Astrocyte (in vitro differentiated cells and primary cell): Measurements from ENCODE around the gene KLF15. TPM values are rescaled to one million over a fixed set of nuclear protein-coding genes. Genes with fewer than 3 reads are reported as not detected.

Experiments used
- DNase-seq: peaks from one replicate; pipeline ENCODE4 v3.0.0-alpha.2; 2010; ENCODE audit warnings: low read depth
- FAIRE-seq: peaks from 2 replicates; lab custom pipeline; 2011; peaks lifted over from hg19 to GRCh38; lab: Jason Lieb, UNC
- H2AFZ ChIP-seq: 2 replicates; pipeline ENCODE4 v1.6.0; 2012; ENCODE audit warnings: low read depth, low read length, inconsistent platforms
- H3K27ac ChIP-seq: 2 replicates; pipeline ENCODE4 v1.5.1; 2011; ENCODE audit warnings: low read depth, low read length, inconsistent platforms
- H3K27me3 ChIP-seq: 2 replicates; pipeline ENCODE4 v1.6.0; 2011; ENCODE audit warnings: low read length, inconsistent platforms; ENCODE audit not compliant: insufficient read depth
- H3K36me3 ChIP-seq: 2 replicates; pipeline ENCODE4 v1.5.1; 2011; ENCODE audit warnings: low read length, inconsistent platforms; ENCODE audit not compliant: insufficient read depth
- H3K4me1 ChIP-seq: 2 replicates; pipeline ENCODE4 v1.5.1; 2011; ENCODE audit warnings: low read length, inconsistent platforms; ENCODE audit not compliant: insufficient read depth
- H3K4me2 ChIP-seq: 2 replicates; pipeline ENCODE4 v1.6.0; 2012; ENCODE audit warnings: low read length, inconsistent platforms
- H3K4me3 ChIP-seq: 2 replicates; pipeline ENCODE4 v1.5.1; 2011; ENCODE audit warnings: low read depth, mild to moderate bottlenecking, low read length, inconsistent platforms; ENCODE audit not compliant: insufficient read depth
- H3K79me2 ChIP-seq: 2 replicates; pipeline ENCODE4 v1.6.0; 2012; ENCODE audit warnings: mild to moderate bottlenecking, low read length, inconsistent platforms; ENCODE audit not compliant: insufficient read depth
- H3K9ac ChIP-seq: 2 replicates; pipeline ENCODE4 v1.6.0; 2012; ENCODE audit warnings: mild to moderate bottlenecking, low read length, inconsistent platforms
- H3K9me3 ChIP-seq: 2 replicates; pipeline ENCODE4 v1.5.1; 2012; ENCODE audit warnings: low read depth, mild to moderate bottlenecking, low read length, inconsistent platforms; ENCODE audit not compliant: insufficient read depth
- H4K20me1 ChIP-seq: 2 replicates; pipeline ENCODE4 v1.6.0; 2012; ENCODE audit warnings: low read length, inconsistent platforms; ENCODE audit not compliant: insufficient read depth
- H3K27ac Mint-ChIP-seq: one replicate; pipeline ENCODE4 v1.8.0; 2021; ENCODE audit warnings: mild to moderate bottlenecking, mixed read lengths; ENCODE audit not compliant: unreplicated experiment
- H3K27me3 Mint-ChIP-seq: one replicate; pipeline ENCODE4 v1.8.0; 2021; ENCODE audit warnings: low read depth, mixed read lengths; ENCODE audit not compliant: unreplicated experiment
- H3K36me3 Mint-ChIP-seq: one replicate; pipeline ENCODE4 v1.8.0; 2021; ENCODE audit warnings: low read depth, mixed read lengths; ENCODE audit not compliant: unreplicated experiment
- H3K4me1 Mint-ChIP-seq: one replicate; pipeline ENCODE4 v1.8.0; 2021; ENCODE audit warnings: low read depth, mixed read lengths; ENCODE audit not compliant: unreplicated experiment
- H3K4me3 Mint-ChIP-seq: one replicate; pipeline ENCODE4 v1.8.0; 2021; ENCODE audit warnings: mild to moderate bottlenecking, moderate library complexity, mixed read lengths; ENCODE audit not compliant: unreplicated experiment
- H3K9me3 Mint-ChIP-seq: one replicate; pipeline ENCODE4 v1.8.0; 2021; ENCODE audit warnings: mild to moderate bottlenecking, mixed read lengths; ENCODE audit not compliant: unreplicated experiment
- CTCF ChIP-seq: IDR thresholded peaks from 2 replicates; pipeline ENCODE4 v1.5.1; 2011; ENCODE audit warnings: low read depth, mild to moderate bottlenecking, inconsistent platforms, low read length, moderate library complexity; ENCODE audit not compliant: insufficient read depth
- EZH2 ChIP-seq: IDR thresholded peaks from 2 replicates; pipeline ENCODE4 v1.6.1; 2012; ENCODE audit warnings: mild to moderate bottlenecking, low read length, inconsistent platforms; ENCODE audit not compliant: insufficient read depth
- total RNA-seq: library from RNA; stranded (reverse); gene quantifications from 2 replicates; pipeline ENCODE4 v1.2.1, GENCODE V29; 2021

KLF15 gene
- total RNA-seq, 1 donor from 2014 or later = 0.34 TPM

- no peak overlapping the region for H3K4me3 ChIP-seq
- H3K36me3 ChIP-seq = no peaks in the 10 kb centered on the region
- Mint-ChIP-seq H3K4me3 (no peak overlapping the region), H3K36me3 (no peaks in the 10 kb centered on the region), H3K27me3 (peaks cover 18% of the 10 kb centered on the region), H3K27ac (no peak overlapping the region), H3K9me3 (peaks cover 16% of the 10 kb centered on the region), H3K4me1 (no peaks in the 10 kb centered on the region)
- H3K4me2 ChIP-seq = no peak overlapping the region
- DNase-seq = no peak
- H3K27me3 ChIP-seq = no peaks in the 10 kb centered on the region
- no peak overlapping the region for H3K27ac ChIP-seq
- H3K4me1 ChIP-seq = no peaks in the 10 kb centered on the region
- H3K79me2 ChIP-seq = no peaks in the 10 kb centered on the region
- TF ChIP-seq EZH2 = no peak
- no peak for TF ChIP-seq CTCF
- FAIRE-seq = no peak
- no peaks in the 10 kb centered on the region for H4K20me1 ChIP-seq
- H3K9me3 ChIP-seq = peaks cover 4% of the 10 kb centered on the region
- H2AFZ ChIP-seq = no peak overlapping the region
- no peak overlapping the region for H3K9ac ChIP-seq
These were observed 42.2 kb downstream of the KLF15 start for GRCh38 chr3:126314790-126315658.

GRCh38 chr3:126314305-126314789 is 42.9 kb downstream of the KLF15 start:
- FAIRE-seq (no peak), DNase-seq (no peak)
- Histone ChIP-seq H3K9ac (no peak overlapping the region), H3K4me1 (no peaks in the 10 kb centered on the region), H3K27me3 (no peaks in the 10 kb centered on the region), H3K79me2 (no peaks in the 10 kb centered on the region), H3K27ac (no peak overlapping the region), H2AFZ (no peak overlapping the region), H3K4me2 (no peak overlapping the region), H3K9me3 (peaks cover 4% of the 10 kb centered on the region), H4K20me1 (no peaks in the 10 kb centered on the region), H3K4me3 (no peak overlapping the region), H3K36me3 (no peaks in the 10 kb centered on the region)
- Mint-ChIP-seq H3K4me1 (no peaks in the 10 kb centered on the region), H3K4me3 (no peak overlapping the region), H3K27me3 (peaks cover 15% of the 10 kb centered on the region), H3K27ac (no peak overlapping the region), H3K36me3 (no peaks in the 10 kb centered on the region), H3K9me3 (peaks cover 16% of the 10 kb centered on the region)
- TF ChIP-seq EZH2 = no peak
- no peak for TF ChIP-seq CTCF
